Measurements from ENCODE around the gene TMBIM6. TPM values are rescaled to one million over a fixed set of nuclear protein-coding genes. Genes with fewer than 3 reads are reported as not detected.
"Not testable (repeated sequence)": the region's sequence is repeated elsewhere in the genome, so short reads cannot be mapped to it uniquely, and the experiment has no call there.

TMBIM6 gene
- polyA plus RNA-seq, 1 donor, result 616 TPM

DNA sequence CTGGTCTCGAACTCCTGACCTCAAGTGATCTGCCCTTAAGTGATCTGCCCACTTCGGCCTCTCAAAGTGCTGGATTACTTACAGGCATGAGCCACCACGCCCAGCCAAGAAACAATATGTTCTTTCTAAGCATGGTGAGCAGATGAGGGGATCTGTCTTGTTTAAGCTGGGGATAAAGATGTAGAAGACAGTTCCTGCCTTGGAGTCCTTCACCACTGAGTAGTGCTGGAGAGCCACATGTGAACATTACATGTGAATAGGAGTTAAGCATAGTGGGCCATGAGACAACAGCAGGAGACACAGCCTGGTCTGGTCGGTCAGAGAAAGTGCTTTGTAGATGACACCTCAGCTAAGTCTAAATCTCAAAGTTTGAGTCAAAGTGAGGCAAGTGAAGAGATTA is 26.0 kb downstream of the TMBIM6 start:
- no peaks in the 10 kb centered on the region for H3K27me3 ChIP-seq (ENCODE audit: control insufficient read depth, insufficient read depth, low read length)
- WGBS (ENCODE audit: insufficient coverage, low lambda C conversion rate), result no CpG with 5 or more reads among the region's 4 CpGs
- no peaks in the 10 kb centered on the region for H3K4me1 ChIP-seq (ENCODE audit: control insufficient read depth, insufficient read depth, low read length)
- no peak overlapping the region for H3K4me3 ChIP-seq (ENCODE audit: low read length)
- no peak for DNase-seq
- H3K27ac ChIP-seq (ENCODE audit: low read length), result no peak overlapping the region
- no peaks in the 10 kb centered on the region for H3K9me3 ChIP-seq (ENCODE audit: control insufficient read depth, low read depth, low read length)
- peaks cover 24% of the 10 kb centered on the region for H3K36me3 ChIP-seq (ENCODE audit: control insufficient read depth, insufficient read depth, low read length)

DNA sequence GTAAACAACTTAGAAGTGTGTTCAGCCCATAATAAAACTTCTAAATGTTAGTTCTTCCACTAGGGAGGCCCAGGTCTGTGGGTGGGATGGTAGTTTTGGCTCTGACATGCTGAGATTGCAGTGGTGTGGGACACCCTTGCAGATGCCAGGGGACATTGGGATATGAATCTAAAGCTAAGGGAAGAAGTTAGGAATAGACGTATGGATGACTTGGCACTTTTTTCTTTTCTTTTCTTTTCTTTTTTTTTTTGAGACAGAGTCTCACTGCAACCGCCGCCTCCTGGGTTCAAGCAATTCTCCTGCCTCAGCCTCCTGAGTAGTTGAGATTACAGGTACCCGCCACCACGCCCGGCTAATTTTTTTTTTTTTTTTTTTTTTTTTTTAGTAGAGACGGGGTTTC is 31.7 kb downstream of the TMBIM6 start:
- not testable (repeated sequence) for DNase-seq; H3K4me3 ChIP-seq (ENCODE audit: low read length); H3K27me3 ChIP-seq (ENCODE audit: control insufficient read depth, insufficient read depth, low read length); H3K36me3 ChIP-seq (ENCODE audit: control insufficient read depth, insufficient read depth, low read length); H3K9me3 ChIP-seq (ENCODE audit: control insufficient read depth, low read depth, low read length); H3K27ac ChIP-seq (ENCODE audit: low read length); H3K4me1 ChIP-seq (ENCODE audit: control insufficient read depth, insufficient read depth, low read length)
- WGBS (ENCODE audit: insufficient coverage, low lambda C conversion rate), result no CpG with 5 or more reads among the region's 7 CpGs

DNA sequence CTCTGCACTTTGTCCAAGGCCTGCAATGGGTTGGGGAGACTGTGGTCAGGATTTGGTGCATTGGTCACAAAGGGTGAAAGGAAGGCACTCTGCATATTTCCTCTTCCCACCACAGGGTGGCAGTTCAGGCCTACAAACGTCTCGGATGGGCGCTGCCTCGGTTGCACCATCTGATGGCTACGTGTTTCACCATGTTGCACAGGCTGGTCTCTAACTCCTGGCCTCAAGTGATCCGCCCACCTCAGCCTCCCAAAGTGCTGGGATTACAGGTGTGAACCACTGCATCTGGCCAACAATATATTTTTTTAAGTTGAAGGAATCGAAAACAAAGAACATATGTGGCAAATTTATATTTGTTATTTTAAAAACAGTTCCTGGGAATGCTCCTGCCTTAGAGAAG is 35.1 kb downstream of the TMBIM6 start:
- H3K9me3 ChIP-seq (ENCODE audit: control insufficient read depth, low read depth, low read length), result no peaks in the 10 kb centered on the region
- H3K27ac ChIP-seq (ENCODE audit: low read length), result no peak overlapping the region
- no peaks in the 10 kb centered on the region for H3K4me1 ChIP-seq (ENCODE audit: control insufficient read depth, insufficient read depth, low read length)
- no peaks in the 10 kb centered on the region for H3K36me3 ChIP-seq (ENCODE audit: control insufficient read depth, insufficient read depth, low read length)
- DNase-seq, result peak; percentile 47 to 50
- no CpG with 5 or more reads among the region's 7 CpGs for WGBS (ENCODE audit: insufficient coverage, low lambda C conversion rate)
- H3K4me3 ChIP-seq (ENCODE audit: low read length), result no peak overlapping the region
- H3K27me3 ChIP-seq (ENCODE audit: control insufficient read depth, insufficient read depth, low read length), result peaks cover 7% of the 10 kb centered on the region

DNA sequence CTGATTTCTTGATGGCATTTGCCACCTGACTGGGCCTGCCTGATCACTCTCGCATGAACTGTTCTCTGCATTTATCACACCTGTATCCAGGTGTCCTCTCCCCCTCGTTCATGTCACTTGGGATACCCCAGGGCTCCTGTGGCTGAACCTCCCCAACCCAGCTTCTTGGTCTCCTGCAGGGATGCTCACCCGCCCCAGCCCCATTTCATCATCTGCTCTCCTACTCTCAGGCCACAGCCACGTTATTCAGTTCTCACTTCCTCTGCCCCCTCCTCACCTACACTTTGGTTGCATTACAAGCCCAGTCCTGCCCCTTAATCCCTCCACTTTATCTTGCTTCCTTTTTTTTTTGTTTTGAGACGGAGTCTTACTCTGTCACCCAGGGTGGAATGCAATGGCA is 35.5 kb downstream of the TMBIM6 start:
- WGBS (ENCODE audit: insufficient coverage, low lambda C conversion rate), result 94% methylated on average over 2 of the region's 5 CpGs
- H3K27ac ChIP-seq (ENCODE audit: low read length), result no peak overlapping the region
- no peak overlapping the region for H3K4me3 ChIP-seq (ENCODE audit: low read length)
- H3K4me1 ChIP-seq (ENCODE audit: control insufficient read depth, insufficient read depth, low read length), result no peaks in the 10 kb centered on the region
- peaks cover 8% of the 10 kb centered on the region for H3K27me3 ChIP-seq (ENCODE audit: control insufficient read depth, insufficient read depth, low read length)
- H3K36me3 ChIP-seq (ENCODE audit: control insufficient read depth, insufficient read depth, low read length), result no peaks in the 10 kb centered on the region
- DNase-seq, result no peak
- H3K9me3 ChIP-seq (ENCODE audit: control insufficient read depth, low read depth, low read length), result no peaks in the 10 kb centered on the region

DNA sequence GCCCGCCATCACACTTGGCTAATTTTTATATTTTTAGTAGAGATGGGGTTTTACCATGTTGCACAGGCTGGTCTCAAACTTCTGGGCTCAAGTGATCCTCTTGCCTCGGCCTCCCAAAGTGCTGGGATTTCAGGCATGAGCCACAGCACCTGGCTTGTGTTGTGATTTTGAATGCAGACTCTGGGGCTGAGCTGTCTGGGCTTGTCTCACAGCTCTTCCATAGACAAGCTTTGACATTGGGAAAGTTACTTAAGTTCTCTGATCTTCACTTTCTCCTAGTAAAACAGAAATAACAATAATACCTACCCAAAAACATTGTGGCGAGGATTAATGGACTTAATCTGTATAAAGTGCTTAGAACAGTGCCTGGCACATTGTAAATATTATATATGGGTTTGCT is 36.0 kb downstream of the TMBIM6 start:
- Histone ChIP-seq H3K36me3 (ENCODE audit: control insufficient read depth, insufficient read depth, low read length) (no peaks in the 10 kb centered on the region), H3K4me1 (ENCODE audit: control insufficient read depth, insufficient read depth, low read length) (no peaks in the 10 kb centered on the region), H3K9me3 (ENCODE audit: control insufficient read depth, low read depth, low read length) (no peaks in the 10 kb centered on the region), H3K27me3 (ENCODE audit: control insufficient read depth, insufficient read depth, low read length) (peaks cover 8% of the 10 kb centered on the region), H3K27ac (ENCODE audit: low read length) (no peak overlapping the region), H3K4me3 (ENCODE audit: low read length) (no peak overlapping the region)
- DNase-seq, result no peak
- WGBS (ENCODE audit: insufficient coverage, low lambda C conversion rate), result no CpG with 5 or more reads among the region's 3 CpGs

DNA sequence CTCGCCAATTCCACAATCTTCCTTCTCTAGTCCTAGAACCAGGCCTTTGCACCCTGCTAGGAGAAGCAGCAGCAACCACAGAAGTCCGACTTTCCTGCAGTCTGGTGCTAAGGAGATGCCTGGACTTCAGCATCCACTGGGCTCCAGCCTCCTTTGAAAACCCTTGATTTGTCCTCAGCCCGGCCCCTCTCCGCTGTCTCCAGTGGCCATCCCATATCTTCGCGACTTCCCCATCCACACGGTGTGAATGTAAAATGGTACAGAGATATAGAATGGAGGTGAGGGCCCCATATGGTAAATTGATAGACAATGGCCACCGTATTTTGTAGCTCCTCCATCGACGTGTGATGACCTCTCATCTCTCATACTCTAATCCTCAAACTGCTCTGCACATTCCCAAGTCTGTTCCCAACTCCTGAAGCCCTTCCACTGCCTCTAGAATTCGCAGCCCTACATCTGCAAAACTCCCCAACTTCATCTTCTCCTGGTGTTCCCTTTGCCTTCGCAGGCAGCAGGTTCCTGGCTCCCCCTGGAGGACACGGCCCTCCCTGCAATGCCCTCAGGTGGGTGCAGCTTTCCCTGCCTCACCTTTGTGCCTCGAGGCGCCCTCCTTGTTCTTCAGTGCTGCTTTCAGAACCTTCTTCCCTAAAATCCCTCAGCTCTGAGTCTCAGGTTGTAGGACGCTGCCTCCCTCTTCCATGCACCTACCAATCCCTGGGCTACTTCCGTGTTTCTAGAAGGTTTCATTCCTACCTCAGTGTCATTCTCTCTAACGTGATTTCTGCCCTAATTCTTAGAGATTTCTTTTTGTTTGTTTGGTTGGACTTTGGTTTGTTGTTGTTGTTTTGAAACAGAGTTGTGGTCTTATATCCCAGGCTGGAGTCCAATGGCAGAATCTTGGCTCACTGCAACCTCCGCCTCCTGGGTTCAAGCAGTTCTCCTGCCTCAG is 36.7 kb downstream of the TMBIM6 start:
- WGBS (ENCODE audit: insufficient coverage, low lambda C conversion rate), result 30% methylated on average over 2 of the region's 19 CpGs
- Histone ChIP-seq H3K9me3 (ENCODE audit: control insufficient read depth, low read depth, low read length) (no peaks in the 10 kb centered on the region), H3K27ac (ENCODE audit: low read length) (no peak overlapping the region), H3K4me3 (ENCODE audit: low read length) (no peak overlapping the region), H3K27me3 (ENCODE audit: control insufficient read depth, insufficient read depth, low read length) (peaks cover 8% of the 10 kb centered on the region), H3K4me1 (ENCODE audit: control insufficient read depth, insufficient read depth, low read length) (no peaks in the 10 kb centered on the region), H3K36me3 (ENCODE audit: control insufficient read depth, insufficient read depth, low read length) (no peaks in the 10 kb centered on the region)
- DNase-seq, result peak in 1 of 2 donors; percentile 40

DNA sequence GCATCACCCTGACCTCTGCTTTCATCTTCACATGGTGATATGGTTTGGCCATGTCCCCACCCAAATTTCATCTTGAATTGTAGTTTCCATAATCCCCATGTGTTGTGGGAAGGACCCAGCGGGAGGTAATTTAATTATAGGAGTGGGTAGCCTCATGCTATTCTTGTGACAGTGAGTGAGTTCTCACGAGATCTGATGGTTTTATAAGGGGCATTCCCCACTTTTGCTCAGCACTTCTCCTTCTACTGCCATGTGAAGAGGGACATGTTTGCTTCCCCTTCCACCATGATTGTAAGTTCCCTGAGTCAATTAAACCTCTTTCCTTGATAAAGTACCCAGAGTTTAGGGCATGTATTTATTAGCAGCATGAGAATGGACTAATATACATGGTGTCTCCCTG is 38.2 kb downstream of the TMBIM6 start:
- no peak for DNase-seq
- no peak overlapping the region for H3K27ac ChIP-seq (ENCODE audit: low read length)
- H3K4me3 ChIP-seq (ENCODE audit: low read length), result no peak overlapping the region
- H3K4me1 ChIP-seq (ENCODE audit: control insufficient read depth, insufficient read depth, low read length), result no peaks in the 10 kb centered on the region
- no peaks in the 10 kb centered on the region for H3K9me3 ChIP-seq (ENCODE audit: control insufficient read depth, low read depth, low read length)
- no peaks in the 10 kb centered on the region for H3K36me3 ChIP-seq (ENCODE audit: control insufficient read depth, insufficient read depth, low read length)
- 60% methylated on average over 1 of the region's 2 CpGs for WGBS (ENCODE audit: insufficient coverage, low lambda C conversion rate)
- H3K27me3 ChIP-seq (ENCODE audit: control insufficient read depth, insufficient read depth, low read length), result peaks cover 11% of the 10 kb centered on the region

DNA sequence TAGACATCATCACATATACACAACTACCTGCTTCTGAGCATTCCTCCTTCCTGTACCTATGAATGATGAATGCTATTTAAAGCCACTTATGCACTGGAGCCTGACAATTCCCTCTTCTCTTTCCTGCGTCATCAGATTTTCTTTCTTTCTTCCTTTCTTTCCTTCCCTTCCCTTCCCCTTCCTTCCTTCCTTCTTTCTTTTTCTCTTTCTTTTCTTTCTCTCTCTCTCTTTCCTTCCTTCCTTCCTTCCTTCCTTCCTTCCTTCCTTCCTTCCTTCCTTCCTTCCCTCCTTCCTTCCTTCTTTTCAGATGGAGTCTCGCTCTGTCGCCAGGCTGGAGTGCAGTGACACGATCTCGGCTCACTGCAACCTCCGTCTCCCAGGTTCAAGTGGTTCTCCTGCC is 39.6 kb downstream of the TMBIM6 start:
- DNase-seq; H3K36me3 ChIP-seq (ENCODE audit: control insufficient read depth, insufficient read depth, low read length): not testable (repeated sequence)
- WGBS (ENCODE audit: insufficient coverage, low lambda C conversion rate), result 89% methylated on average over 1 of the region's 6 CpGs

DNA sequence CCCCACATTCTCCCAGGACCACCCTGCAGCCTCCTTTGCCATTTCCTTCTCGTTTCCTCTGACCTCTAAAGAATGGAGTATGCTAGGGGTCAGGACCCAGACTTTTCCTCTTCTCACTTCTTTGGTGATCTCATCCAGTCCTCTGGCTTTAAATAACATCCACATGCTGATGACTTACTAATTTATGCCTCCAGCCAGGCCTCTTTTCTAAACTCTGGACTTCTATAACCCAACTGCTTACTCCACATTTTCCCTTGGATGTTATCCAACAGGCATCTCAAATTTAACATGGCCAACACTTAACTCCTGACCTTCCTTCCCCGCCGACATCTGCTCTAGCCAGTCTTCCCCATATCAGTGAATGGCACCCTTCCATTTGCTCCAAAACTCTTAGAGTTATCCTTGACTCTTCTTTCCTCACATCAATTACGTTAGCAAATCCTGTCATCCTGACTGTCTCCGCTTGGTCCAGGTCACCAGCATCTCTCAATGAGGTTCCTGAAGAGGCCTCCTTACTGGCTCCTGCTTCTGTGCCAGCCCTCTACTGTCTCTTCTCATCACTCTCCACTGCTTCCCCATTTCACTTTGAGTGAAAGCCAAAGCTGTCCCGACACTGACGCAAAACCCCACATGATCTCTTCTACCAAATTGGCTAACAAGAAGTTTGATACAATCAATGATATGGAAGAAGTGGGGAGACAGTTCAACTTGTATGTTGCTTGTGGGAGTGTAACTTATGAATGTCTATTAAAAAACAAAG is 42.7 kb downstream of the TMBIM6 start:
- Histone ChIP-seq H3K4me3 (ENCODE audit: low read length) (no peak overlapping the region), H3K27ac (ENCODE audit: low read length) (no peak overlapping the region), H3K4me1 (ENCODE audit: control insufficient read depth, insufficient read depth, low read length) (no peaks in the 10 kb centered on the region), H3K27me3 (ENCODE audit: control insufficient read depth, insufficient read depth, low read length) (peaks cover 11% of the 10 kb centered on the region), H3K9me3 (ENCODE audit: control insufficient read depth, low read depth, low read length) (no peaks in the 10 kb centered on the region), H3K36me3 (ENCODE audit: control insufficient read depth, insufficient read depth, low read length) (no peaks in the 10 kb centered on the region)
- WGBS (ENCODE audit: insufficient coverage, low lambda C conversion rate), result 78% methylated on average over 4 of the region's 7 CpGs
- peak in 1 of 2 donors; percentile 37 for DNase-seq

More for the DNA sequence above, 39.6 kb downstream of the TMBIM6 start:
- H3K27me3 ChIP-seq (ENCODE audit: control insufficient read depth, insufficient read depth, low read length), result peaks cover 11% of the 10 kb centered on the region
- H3K4me3 ChIP-seq (ENCODE audit: low read length); H3K27ac ChIP-seq (ENCODE audit: low read length); H3K9me3 ChIP-seq (ENCODE audit: control insufficient read depth, low read depth, low read length); H3K4me1 ChIP-seq (ENCODE audit: control insufficient read depth, insufficient read depth, low read length): not testable (repeated sequence)

DNA sequence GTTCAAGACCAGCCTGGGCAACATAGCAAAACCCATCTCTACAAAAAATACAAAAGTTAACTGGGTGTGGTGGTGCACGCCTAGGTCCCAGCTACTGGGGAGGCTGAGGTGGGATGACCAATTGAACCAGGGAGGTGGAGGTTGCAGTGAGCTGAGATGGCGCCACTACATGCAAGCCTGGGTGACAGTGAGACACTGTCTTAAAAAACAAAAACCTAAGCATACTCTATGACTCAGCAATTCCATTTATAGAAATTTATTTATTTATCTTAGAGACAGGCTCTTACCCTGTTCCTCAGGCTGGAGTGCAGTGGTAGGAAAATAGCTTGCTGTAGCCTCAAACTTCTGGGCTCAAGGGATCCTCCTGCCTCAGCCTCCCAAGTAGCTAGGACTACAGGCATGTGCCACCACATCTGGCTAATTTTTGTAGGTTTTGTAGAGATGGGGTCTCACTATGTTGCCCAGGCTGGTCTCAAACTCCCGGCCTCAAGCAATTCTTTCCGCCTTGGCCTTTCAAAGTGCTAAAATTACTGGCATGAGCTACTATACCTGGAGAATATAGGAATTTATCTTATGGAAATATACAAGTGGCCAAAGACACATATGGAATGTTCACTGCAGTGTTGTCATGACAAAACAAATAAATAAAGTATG is 43.5 kb downstream of the TMBIM6 start:
- Histone ChIP-seq H3K36me3 (ENCODE audit: control insufficient read depth, insufficient read depth, low read length) (no peaks in the 10 kb centered on the region), H3K27me3 (ENCODE audit: control insufficient read depth, insufficient read depth, low read length) (peaks cover 11% of the 10 kb centered on the region), H3K9me3 (ENCODE audit: control insufficient read depth, low read depth, low read length) (no peaks in the 10 kb centered on the region), H3K4me3 (ENCODE audit: low read length) (no peak overlapping the region), H3K27ac (ENCODE audit: low read length) (no peak overlapping the region), H3K4me1 (ENCODE audit: control insufficient read depth, insufficient read depth, low read length) (no peaks in the 10 kb centered on the region)
- no peak for DNase-seq
- WGBS (ENCODE audit: insufficient coverage, low lambda C conversion rate), result no CpG with 5 or more reads among the region's 4 CpGs
